ENCODE measurements around the gene ZFAND3. TPM values are rescaled to one million over a fixed set of nuclear protein-coding genes. Genes with fewer than 3 reads are reported as not detected.

Gene ZFAND3
- total and polyA plus RNA-seq, 10 of the 15 experiments (the other 5 are each of a cell fraction or from before 2014, with no cell fraction given) = 0.90 to 34.4 (median 16.3) TPM

DNA sequence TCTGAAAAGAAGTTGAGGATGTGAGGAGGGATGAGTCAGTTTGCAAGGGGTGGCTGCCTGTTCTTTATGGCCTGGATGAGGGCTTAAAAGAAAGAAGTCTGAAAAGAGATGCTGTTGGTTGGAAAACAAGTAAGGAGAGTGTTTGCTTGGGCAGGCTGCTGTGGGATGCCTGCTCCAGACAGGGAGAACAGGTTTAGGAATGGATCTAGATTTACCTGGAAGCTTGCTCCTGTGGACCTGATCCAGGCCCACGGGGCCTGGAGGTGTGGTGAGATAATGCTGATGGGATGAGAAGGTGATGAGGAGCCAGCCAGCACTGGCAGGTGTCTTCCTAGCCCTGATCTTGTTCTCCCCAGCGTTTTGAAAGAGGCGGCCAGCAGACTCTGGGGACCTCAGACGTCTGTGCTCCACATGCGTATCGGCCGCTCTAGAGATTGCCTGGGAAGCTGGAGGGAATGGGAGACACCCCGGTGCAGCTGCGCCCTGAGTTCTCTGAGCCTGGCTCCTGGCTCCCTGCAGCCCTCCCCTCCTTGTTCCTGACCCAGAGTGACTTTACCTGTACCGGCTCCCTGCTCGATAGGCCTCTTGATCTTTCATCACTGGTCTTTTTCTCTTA, 331.3 kb downstream of the ZFAND3 start (continued):
- TF ChIP-seq, protein P1, sequence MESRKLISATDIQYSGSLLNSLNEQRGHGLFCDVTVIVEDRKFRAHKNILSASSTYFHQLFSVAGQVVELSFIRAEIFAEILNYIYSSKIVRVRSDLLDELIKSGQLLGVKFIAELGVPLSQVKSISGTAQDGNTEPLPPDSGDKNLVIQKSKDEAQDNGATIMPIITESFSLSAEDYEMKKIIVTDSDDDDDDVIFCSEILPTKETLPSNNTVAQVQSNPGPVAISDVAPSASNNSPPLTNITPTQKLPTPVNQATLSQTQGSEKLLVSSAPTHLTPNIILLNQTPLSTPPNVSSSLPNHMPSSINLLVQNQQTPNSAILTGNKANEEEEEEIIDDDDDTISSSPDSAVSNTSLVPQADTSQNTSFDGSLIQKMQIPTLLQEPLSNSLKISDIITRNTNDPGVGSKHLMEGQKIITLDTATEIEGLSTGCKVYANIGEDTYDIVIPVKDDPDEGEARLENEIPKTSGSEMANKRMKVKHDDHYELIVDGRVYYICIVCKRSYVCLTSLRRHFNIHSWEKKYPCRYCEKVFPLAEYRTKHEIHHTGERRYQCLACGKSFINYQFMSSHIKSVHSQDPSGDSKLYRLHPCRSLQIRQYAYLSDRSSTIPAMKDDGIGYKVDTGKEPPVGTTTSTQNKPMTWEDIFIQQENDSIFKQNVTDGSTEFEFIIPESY (IDR thresholded peaks at IDR 0.05) = no peak
- no peak for TF ChIP-seq HDAC2 (IDR thresholded peaks at IDR 0.05)

DNA sequence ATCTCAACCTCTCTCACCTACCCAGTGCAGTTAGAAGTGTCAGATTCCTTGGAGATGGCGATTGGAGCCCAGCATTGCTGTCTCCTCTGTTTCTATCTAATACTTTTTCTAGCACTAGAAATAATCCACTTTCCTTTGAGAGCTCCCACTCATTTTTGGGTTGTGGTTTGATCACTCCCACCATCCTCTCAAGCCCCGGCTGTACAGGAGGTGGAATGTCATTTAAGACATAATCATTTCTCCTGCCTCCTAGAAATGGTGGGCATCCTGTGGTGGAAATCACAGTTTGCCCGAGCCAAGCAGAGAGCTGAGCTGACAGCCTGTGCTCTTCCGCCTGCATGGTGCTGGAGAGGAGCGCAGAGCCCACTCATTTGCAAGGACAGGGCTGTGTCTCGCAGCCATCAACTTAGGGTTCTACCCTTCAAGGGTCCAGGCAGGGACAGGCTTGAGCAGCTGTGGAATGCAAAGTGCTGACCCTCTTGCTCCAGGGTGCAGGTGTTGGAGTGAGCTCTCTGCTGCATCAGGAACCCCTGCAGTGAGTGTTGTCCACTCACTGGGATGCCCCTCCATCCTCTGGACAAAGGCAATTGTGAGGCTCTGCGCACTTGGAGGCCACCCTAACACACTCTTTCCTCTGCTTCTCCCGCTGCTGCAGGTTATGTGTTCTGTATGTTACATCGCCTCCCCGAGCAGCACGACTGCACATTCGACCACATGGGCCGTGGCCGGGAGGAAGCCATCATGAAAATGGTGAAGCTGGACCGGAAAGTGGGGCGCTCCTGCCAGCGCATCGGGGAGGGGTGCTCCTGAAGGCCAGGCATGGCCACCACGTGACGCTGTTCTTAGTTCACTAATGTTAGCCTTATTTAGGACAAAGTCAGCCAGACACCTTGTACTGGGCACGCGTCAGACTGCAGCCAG, 332.3 kb downstream of the ZFAND3 start:
- WGBS (ENCODE audit: insufficient coverage, insufficient replicate concordance, low lambda C conversion rate, missing lambda C conversion rate) = 96% methylated on average over 22 of the region's 22 CpGs
- intact Hi-C loops (cut with micrococcal nuclease; ENCODE audit: unreplicated experiment) (no loop called here), in situ Hi-C loops (cut with MboI) (no loop called here)
- H3K4me2 ChIP-seq (ENCODE audit: control insufficient read depth, insufficient read depth) = no peak overlapping the region
- no peaks in the 10 kb centered on the region for H3K9me3 ChIP-seq (replicated peaks; ENCODE audit: control insufficient read depth, insufficient read depth, low read length)
- no peak overlapping the region for H3K27ac ChIP-seq (ENCODE audit: control insufficient read depth, insufficient read depth)
- ChIA-PET POLR2A (no interaction called here), SMC1A (ENCODE audit: uncharacterized antibody, unreplicated experiment) (no interaction called here), RAD21 (ENCODE audit: unreplicated experiment) (no interaction called here), CTCF (no interaction called here)
- FAIRE-seq = no peak
- no peaks in the 10 kb centered on the region for H3K4me1 ChIP-seq (ENCODE audit: control insufficient read depth, insufficient read depth, low read length)
- no peak overlapping the region for H3K9ac ChIP-seq (ENCODE audit: control insufficient read depth, insufficient read depth, low read length)
- ATAC-seq = no peak
- DNase-seq (ENCODE audit: low read depth, low spot score) = no peak
- BruUV-seq (replicated peaks) = no TSS peak
- H3K4me3 ChIP-seq = no peak overlapping the region
- 0 out of 2 replicates have a peak, but pooled peaks cover 2% of the 10 kb centered on the region for H4K20me1 ChIP-seq (ENCODE audit: control insufficient read depth, insufficient read depth)
- H3K27me3 ChIP-seq (replicated peaks in 1 of 2; ENCODE audit: control insufficient read depth in 2 of 2, insufficient read depth in 2 of 2, low read length in 1 of 2) = no peaks in the 10 kb centered on the region
- H2AFZ ChIP-seq (ENCODE audit: control insufficient read depth, low read depth, low read length) = no peak overlapping the region
- H3K79me2 ChIP-seq (ENCODE audit: control insufficient read depth, insufficient read depth, low read length) = no peaks in the 10 kb centered on the region
- peaks cover 4 to 6% of the 10 kb centered on the region in 2 experiments for H3K36me3 ChIP-seq (ENCODE audit: control insufficient read depth in 2 of 2, insufficient read depth in 2 of 2, low read length in 1 of 2)
- TF ChIP-seq CEBPB (IDR thresholded peaks at IDR 0.05; ENCODE audit: borderline replicate concordance in 1 of 2, low read depth in 2 of 2, low read length in 2 of 2) (no peak), ZBED1 (IDR thresholded peaks at IDR 0.05; ENCODE audit: borderline replicate concordance) (no peak), WRNIP1 (IDR thresholded peaks at IDR 0.05; ENCODE audit: borderline replicate concordance, low read depth, low read length) (no peak), HDGF (IDR thresholded peaks at IDR 0.05) (no peak), HDAC2 (IDR thresholded peaks at IDR 0.05) (no peak), BCL11A (IDR thresholded peaks at IDR 0.05; ENCODE audit: low read depth, low read length) (no peak), POLR2AphosphoS2 (IDR thresholded peaks at IDR 0.05; ENCODE audit: low read depth, low read length) (no peak), GATAD2B (conservative IDR thresholded peaks at IDR 0.05; ENCODE audit: low read depth) (no peak)
- TF ChIP-seq, protein P2, sequence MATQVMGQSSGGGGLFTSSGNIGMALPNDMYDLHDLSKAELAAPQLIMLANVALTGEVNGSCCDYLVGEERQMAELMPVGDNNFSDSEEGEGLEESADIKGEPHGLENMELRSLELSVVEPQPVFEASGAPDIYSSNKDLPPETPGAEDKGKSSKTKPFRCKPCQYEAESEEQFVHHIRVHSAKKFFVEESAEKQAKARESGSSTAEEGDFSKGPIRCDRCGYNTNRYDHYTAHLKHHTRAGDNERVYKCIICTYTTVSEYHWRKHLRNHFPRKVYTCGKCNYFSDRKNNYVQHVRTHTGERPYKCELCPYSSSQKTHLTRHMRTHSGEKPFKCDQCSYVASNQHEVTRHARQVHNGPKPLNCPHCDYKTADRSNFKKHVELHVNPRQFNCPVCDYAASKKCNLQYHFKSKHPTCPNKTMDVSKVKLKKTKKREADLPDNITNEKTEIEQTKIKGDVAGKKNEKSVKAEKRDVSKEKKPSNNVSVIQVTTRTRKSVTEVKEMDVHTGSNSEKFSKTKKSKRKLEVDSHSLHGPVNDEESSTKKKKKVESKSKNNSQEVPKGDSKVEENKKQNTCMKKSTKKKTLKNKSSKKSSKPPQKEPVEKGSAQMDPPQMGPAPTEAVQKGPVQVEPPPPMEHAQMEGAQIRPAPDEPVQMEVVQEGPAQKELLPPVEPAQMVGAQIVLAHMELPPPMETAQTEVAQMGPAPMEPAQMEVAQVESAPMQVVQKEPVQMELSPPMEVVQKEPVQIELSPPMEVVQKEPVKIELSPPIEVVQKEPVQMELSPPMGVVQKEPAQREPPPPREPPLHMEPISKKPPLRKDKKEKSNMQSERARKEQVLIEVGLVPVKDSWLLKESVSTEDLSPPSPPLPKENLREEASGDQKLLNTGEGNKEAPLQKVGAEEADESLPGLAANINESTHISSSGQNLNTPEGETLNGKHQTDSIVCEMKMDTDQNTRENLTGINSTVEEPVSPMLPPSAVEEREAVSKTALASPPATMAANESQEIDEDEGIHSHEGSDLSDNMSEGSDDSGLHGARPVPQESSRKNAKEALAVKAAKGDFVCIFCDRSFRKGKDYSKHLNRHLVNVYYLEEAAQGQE (IDR thresholded peaks at IDR 0.05; ENCODE audit: low read depth, low read length) = no peak
- TF ChIP-seq, protein P3, sequence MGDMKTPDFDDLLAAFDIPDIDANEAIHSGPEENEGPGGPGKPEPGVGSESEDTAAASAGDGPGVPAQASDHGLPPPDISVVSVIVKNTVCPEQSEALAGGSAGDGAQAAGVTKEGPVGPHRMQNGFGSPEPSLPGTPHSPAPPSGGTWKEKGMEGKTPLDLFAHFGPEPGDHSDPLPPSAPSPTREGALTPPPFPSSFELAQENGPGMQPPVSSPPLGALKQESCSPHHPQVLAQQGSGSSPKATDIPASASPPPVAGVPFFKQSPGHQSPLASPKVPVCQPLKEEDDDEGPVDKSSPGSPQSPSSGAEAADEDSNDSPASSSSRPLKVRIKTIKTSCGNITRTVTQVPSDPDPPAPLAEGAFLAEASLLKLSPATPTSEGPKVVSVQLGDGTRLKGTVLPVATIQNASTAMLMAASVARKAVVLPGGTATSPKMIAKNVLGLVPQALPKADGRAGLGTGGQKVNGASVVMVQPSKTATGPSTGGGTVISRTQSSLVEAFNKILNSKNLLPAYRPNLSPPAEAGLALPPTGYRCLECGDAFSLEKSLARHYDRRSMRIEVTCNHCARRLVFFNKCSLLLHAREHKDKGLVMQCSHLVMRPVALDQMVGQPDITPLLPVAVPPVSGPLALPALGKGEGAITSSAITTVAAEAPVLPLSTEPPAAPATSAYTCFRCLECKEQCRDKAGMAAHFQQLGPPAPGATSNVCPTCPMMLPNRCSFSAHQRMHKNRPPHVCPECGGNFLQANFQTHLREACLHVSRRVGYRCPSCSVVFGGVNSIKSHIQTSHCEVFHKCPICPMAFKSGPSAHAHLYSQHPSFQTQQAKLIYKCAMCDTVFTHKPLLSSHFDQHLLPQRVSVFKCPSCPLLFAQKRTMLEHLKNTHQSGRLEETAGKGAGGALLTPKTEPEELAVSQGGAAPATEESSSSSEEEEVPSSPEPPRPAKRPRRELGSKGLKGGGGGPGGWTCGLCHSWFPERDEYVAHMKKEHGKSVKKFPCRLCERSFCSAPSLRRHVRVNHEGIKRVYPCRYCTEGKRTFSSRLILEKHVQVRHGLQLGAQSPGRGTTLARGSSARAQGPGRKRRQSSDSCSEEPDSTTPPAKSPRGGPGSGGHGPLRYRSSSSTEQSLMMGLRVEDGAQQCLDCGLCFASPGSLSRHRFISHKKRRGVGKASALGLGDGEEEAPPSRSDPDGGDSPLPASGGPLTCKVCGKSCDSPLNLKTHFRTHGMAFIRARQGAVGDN (IDR thresholded peaks at IDR 0.05) = no peak
